ENCODE measurements around the gene ANKRD33.

GRCh38 chr12:51844854-51845253 is 43.0 kb upstream of the ANKRD33 start:
- TF ChIP-seq CTCF (IDR thresholded peaks at IDR 0.05; ENCODE audit: low read length): no peak
- TF ChIP-seq EZH2 (optimal IDR thresholded peaks at IDR 0.05; ENCODE audit: low read depth, low read length): no peak
- TF ChIP-seq EZH2phosphoT487 (IDR thresholded peaks at IDR 0.05; ENCODE audit: low read length): no peak
